Measurements from ENCODE around the gene SMPD3.

GRCh38 chr16:68369168-68369567 lies 79.1 kb downstream of the SMPD3 start:
- TF ChIP-seq, protein P1, sequence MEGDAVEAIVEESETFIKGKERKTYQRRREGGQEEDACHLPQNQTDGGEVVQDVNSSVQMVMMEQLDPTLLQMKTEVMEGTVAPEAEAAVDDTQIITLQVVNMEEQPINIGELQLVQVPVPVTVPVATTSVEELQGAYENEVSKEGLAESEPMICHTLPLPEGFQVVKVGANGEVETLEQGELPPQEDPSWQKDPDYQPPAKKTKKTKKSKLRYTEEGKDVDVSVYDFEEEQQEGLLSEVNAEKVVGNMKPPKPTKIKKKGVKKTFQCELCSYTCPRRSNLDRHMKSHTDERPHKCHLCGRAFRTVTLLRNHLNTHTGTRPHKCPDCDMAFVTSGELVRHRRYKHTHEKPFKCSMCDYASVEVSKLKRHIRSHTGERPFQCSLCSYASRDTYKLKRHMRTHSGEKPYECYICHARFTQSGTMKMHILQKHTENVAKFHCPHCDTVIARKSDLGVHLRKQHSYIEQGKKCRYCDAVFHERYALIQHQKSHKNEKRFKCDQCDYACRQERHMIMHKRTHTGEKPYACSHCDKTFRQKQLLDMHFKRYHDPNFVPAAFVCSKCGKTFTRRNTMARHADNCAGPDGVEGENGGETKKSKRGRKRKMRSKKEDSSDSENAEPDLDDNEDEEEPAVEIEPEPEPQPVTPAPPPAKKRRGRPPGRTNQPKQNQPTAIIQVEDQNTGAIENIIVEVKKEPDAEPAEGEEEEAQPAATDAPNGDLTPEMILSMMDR (IDR thresholded peaks at IDR 0.05 in 4 of 5, conservative IDR thresholded peaks at IDR 0.05 in 1 of 5) = no peak
- no peak for TF ChIP-seq POLR2A (IDR thresholded peaks at IDR 0.05)

Measured in gastrocnemius medialis (tissue), 4 donors.